K562 (cell line): ENCODE results near the gene LEPR. TPM values are rescaled to one million over a fixed set of nuclear protein-coding genes. Genes with fewer than 3 reads are reported as not detected.

ENCODE experiments used
- ATAC-seq: fragments of 200-7000 bp; cut with Tn5 transposase; 3 replicates; pipeline ENCODE4 v1.9.1; 2020; ENCODE audit warnings: moderate library complexity
- BruUV-seq: library from RNA; stranded (reverse); fragments of 400-500 nt; replicated peaks from 2 replicates; lab custom pipeline; 2021; lab: Mats Ljungman, UMichigan
- CTCF ChIA-PET: fragments of 300-600 bp; formaldehyde crosslinking; extraction: SDS; loops from one replicate; lab custom pipeline; 2021; ENCODE audit warnings: low intra/inter-chr PET ratio; lab: Yijun Ruan, JAX
- POLR2A ChIA-PET: fragments of 300-600, 350-650 bp; sonication (Branson Sonifier 250); formaldehyde crosslinking; extraction: SDS; loops from one replicate; lab custom pipeline; 2021; ENCODE audit warnings: antibody characterized with exemption, inconsistent platforms; lab: Yijun Ruan, JAX
- DNase-seq, 4 experiments: peaks; one replicate each; pipeline versions ENCODE4 v3.0.0 to v3.0.0-alpha.2; 2011 to 2018; ENCODE audit warnings: low spot score in 3 of 4, mixed read lengths in 3 of 4; ENCODE audit errors: extremely low read depth in 1 of 4
- FAIRE-seq: peaks from 2 replicates; lab custom pipeline; 2011; peaks lifted over from hg19 to GRCh38; lab: Jason Lieb, UNC
- H2AFZ ChIP-seq: 2 replicates; pipeline ENCODE4 v1.6.0; 2011; ENCODE audit warnings: low read depth, low read length, control low read depth, inconsistent platforms
- H3K27ac ChIP-seq: fragments of 200-600 bp; 3 replicates; pipeline ENCODE4 v1.8.0; 2011; ENCODE audit warnings: low read depth, mild to moderate bottlenecking, control low read depth, inconsistent platforms, low read length, moderate library complexity, mixed read lengths; ENCODE audit errors: extremely low read depth
- H3K27me3 ChIP-seq, 2 experiments: fragments of 300-600 bp in 1 of 2; 2 replicates in 1 of 2; 3 replicates in 1 of 2; pipeline versions ENCODE4 v1.6.0 to v1.8.0; 2011; ENCODE audit warnings: inconsistent platforms in 2 of 2, low read length in 2 of 2, mild to moderate bottlenecking in 1 of 2, mixed read lengths in 1 of 2, moderate library complexity in 1 of 2; ENCODE audit not compliant: control insufficient read depth in 2 of 2, insufficient read depth in 2 of 2
- H3K36me3 ChIP-seq: fragments of 300-600 bp; 3 replicates; pipeline ENCODE4 v1.8.0; 2011; ENCODE audit warnings: mild to moderate bottlenecking, low read length, inconsistent platforms; ENCODE audit not compliant: control insufficient read depth, insufficient read depth
- H3K4me1 ChIP-seq, 2 experiments: fragments of 200-600 bp in 1 of 2; replicated peaks in 1 of 2; 2 replicates in 1 of 2; 3 replicates in 1 of 2; pipeline versions ENCODE4 v1.5.1 to v1.8.0; 2011; ENCODE audit warnings: inconsistent platforms in 2 of 2, low read length in 2 of 2, mild to moderate bottlenecking in 1 of 2, mixed read lengths in 1 of 2, moderate library complexity in 1 of 2; ENCODE audit not compliant: control insufficient read depth in 2 of 2, insufficient read depth in 2 of 2
- H3K4me2 ChIP-seq: 2 replicates; pipeline ENCODE4 v1.6.1; 2011; ENCODE audit warnings: low read length, control low read depth, inconsistent platforms, mixed read lengths; ENCODE audit not compliant: insufficient read depth
- H3K4me3 ChIP-seq: fragments of 200-600 bp; sonication (generic), shearing (Covaris generic); 2 replicates; pipeline ENCODE4 v1.5.1; 2016; ENCODE audit warnings: control low read depth, inconsistent platforms
- H3K79me2 ChIP-seq: fragments of 200-600 bp; 3 replicates; pipeline ENCODE4 v1.8.0; 2011; ENCODE audit warnings: low read length, inconsistent platforms; ENCODE audit not compliant: control insufficient read depth, insufficient read depth
- H3K9ac ChIP-seq, 2 experiments: 2 replicates each; pipeline versions ENCODE4 v1.6.0 to v1.6.1; 2011; ENCODE audit warnings: low read depth in 2 of 2, low read length in 2 of 2, control low read depth in 1 of 2, inconsistent platforms in 1 of 2, mild to moderate bottlenecking in 1 of 2, mixed read lengths in 1 of 2; ENCODE audit not compliant: insufficient read depth in 1 of 2
- H3K9me1 ChIP-seq: one replicate; pipeline ENCODE4 v1.6.0; 2011; ENCODE audit warnings: inconsistent platforms, mild to moderate bottlenecking, low read length, moderate library complexity; ENCODE audit not compliant: control insufficient read depth, insufficient read depth
- H3K9me3 ChIP-seq: replicated peaks from 2 replicates; pipeline ENCODE4 v1.5.1; 2011; ENCODE audit warnings: low read depth, low read length, inconsistent platforms; ENCODE audit not compliant: control insufficient read depth, insufficient read depth
- H4K20me1 ChIP-seq: replicated peaks from 2 replicates; pipeline ENCODE4 v1.6.1; 2011; ENCODE audit warnings: low read length, inconsistent platforms, mixed read lengths; ENCODE audit not compliant: control insufficient read depth, insufficient read depth
- CLOCK ChIP-seq: fragments of 250-450 bp; sonication (Bioruptor Pico); IDR thresholded peaks from 2 replicates; pipeline ENCODE4 v1.4.0; 2020; ENCODE audit warnings: mild to moderate bottlenecking, moderate library complexity, borderline replicate concordance
- CREM ChIP-seq: IDR thresholded peaks from 2 replicates; pipeline ENCODE4 v1.6.1; 2014; ENCODE audit warnings: antibody characterized with exemption, low read depth
- CXXC5 ChIP-seq: fragments of 250-450 bp; sonication (Bioruptor Pico); IDR thresholded peaks from 2 replicates; pipeline ENCODE4 v1.8.0; 2022; ENCODE audit warnings: inconsistent platforms, mild to moderate bottlenecking, moderate library complexity
- POLR2AphosphoS2 ChIP-seq: IDR thresholded peaks from 2 replicates; pipeline ENCODE4 v1.6.1; 2012; ENCODE audit warnings: low read length, improper control_type of control experiment
- RAD21 ChIP-seq, 2 experiments: fragments of 250-450 bp in 1 of 2; fragments of 450-650 bp in 1 of 2; sonication (Bioruptor Pico) in 1 of 2; formaldehyde crosslinking in 1 of 2; IDR thresholded peaks in 1 of 2; conservative IDR thresholded peaks in 1 of 2; 2 replicates each; pipeline versions ENCODE4 v1.4.0 to v1.8.0; 2020 to 2022; ENCODE audit warnings: mild to moderate bottlenecking in 2 of 2, moderate library complexity in 1 of 2
- RHOXF2B ChIP-seq: fragments of 250-450 bp; sonication (Bioruptor Pico); conservative IDR thresholded peaks from 2 replicates; pipeline ENCODE4 v1.5.1; 2021
- SIRT6 ChIP-seq: IDR thresholded peaks from one replicate; pipeline ENCODE4 v1.6.1; 2012; ENCODE audit warnings: low read depth, mild to moderate bottlenecking, control low read depth, inconsistent platforms, low read length, moderate library complexity
- SMAD3 ChIP-seq: fragments of 450-650 bp; formaldehyde crosslinking; conservative IDR thresholded peaks from 2 replicates; pipeline ENCODE4 v1.4.0; 2020; ENCODE audit warnings: mild to moderate bottlenecking
- TARDBP ChIP-seq: fragments of 450-650 bp; IDR thresholded peaks from 2 replicates; pipeline ENCODE4 v1.6.1; 2016
- TCF7L2 ChIP-seq: fragments of 150-350 bp; IDR thresholded peaks from 2 replicates; pipeline ENCODE4 v1.6.1; 2016; ENCODE audit warnings: low read depth, mild to moderate bottlenecking, low read length, moderate library complexity
- U2AF1 ChIP-seq: fragments of 200-400 bp; formaldehyde crosslinking; optimal IDR thresholded peaks from 2 replicates; pipeline ENCODE3; 2017; ENCODE audit warnings: mild to moderate bottlenecking, low read depth, low read length, moderate library complexity
- ZKSCAN8 ChIP-seq: fragments of 200-800 bp; sonication (Bioruptor generic); IDR thresholded peaks from 2 replicates; pipeline ENCODE4 v1.6.1; 2016; ENCODE audit warnings: missing genetic modification characterization, missing compliant biosample characterization
- ZNF184 ChIP-seq: sonication (generic); formaldehyde crosslinking; IDR thresholded peaks from 2 replicates; pipeline ENCODE4 v1.5.0; 2020; ENCODE audit warnings: missing genetic modification reagents
- ZNF3 ChIP-seq: fragments of 250-450 bp; sonication (Bioruptor Pico); IDR thresholded peaks from 2 replicates; pipeline ENCODE4 v1.5.0; 2021; ENCODE audit warnings: mild to moderate bottlenecking, moderate library complexity
- ZNF311 ChIP-seq: fragments of 250-450 bp; sonication (Bioruptor Pico); IDR thresholded peaks from 2 replicates; pipeline ENCODE4 v1.4.0; 2020; ENCODE audit warnings: mild to moderate bottlenecking, moderate library complexity
- ZNF316 ChIP-seq: fragments of 450-650 bp; IDR thresholded peaks from 2 replicates; pipeline ENCODE4 v1.6.1; 2016
- ZNF696 ChIP-seq: fragments of 250-450 bp; sonication (Bioruptor Pico); conservative IDR thresholded peaks from 2 replicates; pipeline ENCODE4 v1.4.0; 2020; ENCODE audit warnings: mild to moderate bottlenecking, moderate library complexity
- WGBS: fragments of 100-300 bp; shearing (Covaris generic); methylation state at CpG from one replicate; pipeline ENCODE4 v1.1.6; 2016; ENCODE audit warnings: low coverage, mixed read lengths; ENCODE audit not compliant: insufficient coverage; ENCODE audit errors: missing lambda C conversion rate; 5-methylcytosine and 5-hydroxymethylcytosine counted together
- in situ Hi-C: fragments of 300-500 bp; cut with MboI; formaldehyde crosslinking; loops from 4 replicates; pipeline ENCODE4 v1.15.0; 2018; ENCODE audit warnings: inconsistent platforms, mixed read lengths
- intact Hi-C: fragments of 100-400 bp; cut with micrococcal nuclease; formaldehyde crosslinking; loops from 2 replicates; pipeline ENCODE4 v1.14.2; 2022
- polyA plus RNA-seq, 8 experiments: library from polyadenylated mRNA; depleted of rRNA in 4 of 8; stranded (reverse) in 5 of 8; unstranded in 3 of 8; fragments of >200 nt; fragmentation: Nextera tagmentation in 2 of 8; fragmentation: Illumina TruSeq in 1 of 8; extraction: Ambion mirVana in 2 of 8; extraction: Trizol in 1 of 8; gene quantifications; 2 replicates each; pipeline versions ENCODE4 v1.2.1 to v1.2.3, GENCODE V29; 2011 to 2014; ENCODE audit warnings: inconsistent platforms in 1 of 8, missing spikeins in 1 of 8
- total RNA-seq, 7 experiments: library from RNA; depleted of rRNA in 6 of 7; stranded (reverse); fragments of >200 nt in 6 of 7; fragmentation: Illumina TruSeq in 2 of 7; extraction: Trizol in 2 of 7; gene quantifications; 2 replicates each; pipeline versions ENCODE4 v1.2.1 to v1.2.3, GENCODE V29; 2011 to 2021; ENCODE audit warnings: low replicate concordance in 1 of 7

LEPR gene
- total and polyA plus RNA-seq, 9 of the 15 experiments (the other 6 are each of a cell fraction or from before 2014, with no cell fraction given), result 12.2 to 111 (median 43.1) TPM

GRCh38 chr1:65401612-65402011 lies 18.9 kb upstream of the LEPR start:
- no peak for FAIRE-seq

More at GRCh38 chr1:65401612-65402011, 18.9 kb upstream of the LEPR start:
- ATAC-seq (no peak), DNase-seq (no peak)
- Histone ChIP-seq H3K4me2 (no peak overlapping the region), H2AFZ (no peak overlapping the region), H3K79me2 (no peaks in the 10 kb centered on the region), H3K9me1 (no peaks in the 10 kb centered on the region), H3K27me3 (no peaks in the 10 kb centered on the region), H4K20me1 (no peaks in the 10 kb centered on the region), H3K27ac (no peak overlapping the region), H3K36me3 (peaks cover 94% of the 10 kb centered on the region), H3K4me3 (no peak overlapping the region), H3K9me3 (no peaks in the 10 kb centered on the region), H3K9ac (no peak overlapping the region), H3K4me1 (no peaks in the 10 kb centered on the region)
- POLR2A ChIA-PET, result no interaction called here
- CTCF ChIA-PET, result no interaction called here
- TF ChIP-seq CREM (no peak), ZNF316 (no peak), SMAD3 (CRISPR knock-in tag) (no peak), POLR2AphosphoS2 (no peak), TCF7L2 (no peak), SIRT6 (no peak), ZNF696 (no peak), CXXC5 (CRISPR knock-in tag) (no peak), ZKSCAN8 (no peak), ZNF184 (CRISPR knock-in tag) (no peak), TARDBP (no peak), RAD21 (CRISPR knock-in tag; conservative IDR thresholded peaks at IDR 0.05 in 1 of 2, IDR thresholded peaks at IDR 0.05 in 1 of 2) (no peak), ZNF311 (CRISPR knock-in tag) (no peak), CLOCK (CRISPR knock-in tag) (no peak), U2AF1 (no peak), RHOXF2B (CRISPR knock-in tag) (no peak), ZNF3 (CRISPR knock-in tag) (no peak)
- BruUV-seq, result no TSS peak
- in situ Hi-C loops, result no loop called here
- intact Hi-C loops, result no loop called here
- 93% methylated on average over 3 of the region's 3 CpGs for WGBS
